Non-pigmented ciliary epithelial cell (primary cell): ENCODE results near the gene GDF2.

Source experiments
- DNase-seq: peaks from one replicate; pipeline ENCODE4 v3.0.0-alpha.2; 2010; ENCODE audit warnings: low read depth

GDF2 gene

DNA sequence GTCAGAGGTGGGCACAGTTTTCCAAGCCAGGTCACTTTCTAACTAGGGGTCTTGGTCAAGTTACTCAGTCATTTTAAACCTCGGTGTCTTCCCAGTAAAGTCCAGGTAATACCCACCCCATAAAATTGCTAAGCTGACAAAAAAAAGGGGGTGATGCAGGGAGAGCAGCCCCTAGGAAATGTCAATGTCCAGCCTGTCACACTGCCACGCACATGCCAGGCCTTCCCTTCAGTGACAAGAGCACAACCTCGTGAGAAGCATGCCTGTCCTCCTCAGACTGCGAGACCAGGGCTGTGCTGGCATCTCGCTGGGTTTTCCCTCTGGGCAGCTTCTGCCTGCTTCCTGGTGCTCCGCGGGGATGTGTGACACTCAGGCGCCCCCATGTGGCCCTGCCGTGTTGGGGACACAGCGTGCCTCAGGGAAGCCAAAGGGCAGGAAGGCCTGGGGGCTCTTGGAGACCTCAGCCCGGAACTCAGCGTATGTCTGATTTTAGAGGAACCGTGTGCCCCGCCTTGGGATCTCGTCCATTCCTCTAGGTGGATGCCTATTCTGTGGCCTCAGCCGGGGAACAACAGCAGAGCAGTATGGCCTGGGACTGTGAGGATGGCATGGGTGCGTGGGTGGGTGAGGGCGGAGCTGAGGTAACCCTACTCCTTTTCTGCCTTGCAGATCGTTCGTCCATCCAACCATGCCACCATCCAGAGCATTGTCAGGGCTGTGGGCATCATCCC lies 10.2 kb upstream of the GDF2 start:
- DNase-seq: peak; percentile 19

DNA sequence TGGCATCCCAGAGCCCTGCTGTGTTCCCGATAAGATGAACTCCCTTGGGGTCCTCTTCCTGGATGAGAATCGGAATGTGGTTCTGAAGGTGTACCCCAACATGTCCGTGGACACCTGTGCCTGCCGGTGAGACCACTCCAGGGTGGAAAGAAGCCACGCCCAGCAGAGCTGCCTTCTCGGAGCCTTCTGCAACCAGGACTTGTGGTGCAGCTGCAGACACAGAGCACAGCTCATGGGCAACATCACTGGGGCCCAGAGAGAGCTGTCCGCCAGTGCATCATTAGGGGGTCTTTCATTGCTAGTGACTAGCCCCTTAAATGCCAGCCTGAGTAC lies 9.6 kb upstream of the GDF2 start:
- no peak for DNase-seq

DNA sequence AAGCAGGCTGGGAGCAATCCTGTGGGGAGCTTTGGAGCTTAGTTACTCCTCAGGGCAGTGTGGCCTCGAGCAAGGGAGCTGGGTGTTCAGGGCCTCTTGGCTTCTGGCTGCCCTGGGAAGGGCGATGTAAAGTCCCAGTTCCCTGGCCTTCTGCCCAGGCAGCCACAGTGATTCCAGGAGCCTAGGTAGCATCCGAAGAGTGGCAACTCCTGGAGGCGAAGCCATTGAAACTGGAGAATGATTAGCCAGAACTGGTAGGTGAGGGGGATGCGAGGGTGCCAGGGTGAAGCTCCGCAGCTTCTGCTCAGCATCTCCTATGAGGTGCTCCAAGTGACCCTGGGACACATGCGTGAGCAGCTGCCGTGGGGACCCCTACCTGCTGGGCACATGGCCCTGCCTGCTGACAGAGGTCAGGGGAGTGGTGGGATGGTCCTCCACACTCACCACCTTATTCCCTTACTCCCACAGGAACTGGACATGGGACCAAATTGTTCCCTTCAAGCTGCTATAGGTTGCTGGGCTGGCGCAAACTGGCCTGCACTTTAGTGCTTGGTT lies 7.8 kb upstream of the GDF2 start:
- DNase-seq: no peak

DNA sequence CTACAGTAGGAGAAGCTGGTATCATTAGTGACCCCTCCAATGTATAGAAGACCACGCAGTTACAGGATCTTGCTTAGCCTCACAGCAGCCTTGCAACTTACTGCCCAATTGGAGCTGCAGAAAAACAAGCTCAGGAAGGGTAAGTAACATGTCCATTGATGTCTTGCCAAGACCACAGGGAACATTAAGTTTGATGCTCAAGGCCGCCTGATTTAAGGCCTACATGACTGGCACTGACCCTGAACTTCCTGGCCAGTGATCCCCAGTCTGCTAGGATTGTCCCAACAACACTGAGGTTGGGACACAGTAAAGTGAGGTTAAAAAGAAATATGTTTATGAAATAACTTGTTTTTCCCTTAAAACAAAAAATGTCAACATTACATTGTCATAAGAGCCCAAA lies 6.8 kb upstream of the GDF2 start:
- DNase-seq: no peak

DNA sequence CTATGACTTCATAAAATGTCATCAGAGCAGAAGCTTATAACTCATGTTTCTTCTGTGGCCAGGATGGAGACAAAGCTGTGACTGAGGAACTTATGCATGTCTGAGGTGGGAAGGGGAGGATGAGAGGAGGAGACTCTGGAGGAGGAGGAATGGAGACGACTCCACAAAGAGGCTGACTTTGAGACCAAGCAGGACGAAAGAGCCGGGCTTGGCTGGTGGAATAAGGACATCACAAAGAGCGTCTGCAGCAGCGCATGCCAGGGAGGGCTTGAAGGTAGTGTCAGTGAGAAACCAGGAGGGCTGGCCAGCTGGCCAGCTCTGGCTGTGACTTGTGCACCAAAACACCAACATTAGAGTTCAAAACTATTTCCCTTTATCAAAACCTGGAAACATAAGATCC lies 6.1 kb upstream of the GDF2 start:
- DNase-seq: no peak

DNA sequence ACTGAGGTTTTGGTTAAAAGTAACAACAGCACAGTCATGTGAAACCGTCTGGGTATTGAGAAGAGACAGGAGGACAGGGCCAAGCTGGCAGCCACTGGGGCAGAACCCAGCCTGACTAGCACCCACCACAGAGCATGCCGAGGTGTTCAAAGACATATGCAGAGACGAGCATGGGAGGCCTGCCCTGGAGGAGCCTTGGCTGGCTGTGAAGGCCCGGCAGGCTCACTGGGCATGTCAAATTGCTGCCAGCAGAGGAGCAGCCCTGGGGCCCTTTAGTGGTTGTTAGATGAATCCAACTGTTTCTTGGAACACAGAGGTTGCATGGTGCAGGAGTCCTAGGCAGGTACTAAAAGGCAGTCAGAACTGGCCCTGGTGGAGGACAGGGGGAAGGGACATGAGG lies 5.0 kb upstream of the GDF2 start:
- no peak for DNase-seq

DNA sequence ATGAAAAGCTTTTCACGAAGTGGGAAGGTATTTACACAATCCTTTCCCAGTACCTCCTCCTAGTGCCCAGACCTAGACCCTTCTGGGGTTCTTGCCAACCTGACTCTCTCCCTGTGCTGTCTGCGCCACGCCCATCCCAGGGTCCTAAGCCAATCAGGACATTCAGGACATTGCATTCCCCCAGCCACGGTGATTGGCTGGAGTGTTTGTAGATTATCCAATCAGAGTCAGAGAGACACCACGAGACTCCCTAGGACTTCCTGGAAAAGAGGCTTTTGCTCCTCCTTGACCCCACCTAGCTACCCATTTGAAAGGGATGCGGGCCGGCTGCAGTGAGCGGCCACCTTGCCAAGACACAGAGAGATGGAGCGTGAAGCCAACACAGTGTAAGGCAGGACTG lies 3.5 kb upstream of the GDF2 start:
- no peak for DNase-seq

DNA sequence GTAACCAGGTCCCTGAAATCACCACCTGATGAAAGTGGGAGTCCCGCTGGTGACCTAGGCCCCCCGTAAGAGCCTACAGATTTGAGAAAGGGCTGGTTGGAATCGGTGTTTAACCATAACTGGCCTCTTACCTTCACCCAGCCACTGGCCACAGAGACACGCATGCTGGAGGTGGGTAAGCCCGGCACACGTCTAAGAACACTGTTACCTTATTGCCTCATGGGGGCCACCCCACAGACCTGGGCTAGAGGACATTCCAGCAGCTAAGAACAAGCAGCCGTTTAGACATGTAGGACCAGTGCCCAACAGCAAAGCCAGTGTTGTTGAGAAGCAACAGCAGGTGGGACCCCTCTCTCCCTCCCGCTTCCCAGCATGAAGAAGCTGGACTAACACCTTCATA lies 2.5 kb upstream of the GDF2 start:
- no peak for DNase-seq

DNA sequence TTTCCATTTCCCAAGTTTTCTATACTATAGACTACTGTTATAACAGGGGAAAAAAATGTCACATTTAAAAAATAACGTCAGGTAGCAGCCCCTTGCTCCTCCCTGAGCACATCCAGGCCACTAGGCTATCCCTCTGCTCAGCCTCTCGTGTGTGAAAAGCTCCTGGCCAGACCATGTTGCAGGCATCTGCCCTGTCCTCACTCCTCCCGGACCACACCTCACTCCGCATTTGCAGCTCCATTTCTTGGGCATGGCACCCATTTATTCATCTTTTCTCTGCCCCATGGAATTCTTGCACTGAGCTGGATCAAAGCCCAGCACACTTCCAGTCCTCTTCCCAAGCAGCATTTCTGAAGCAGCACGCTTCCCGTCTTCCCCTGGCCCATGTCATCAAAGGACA lies 1.4 kb upstream of the GDF2 start:
- DNase-seq: no peak

DNA sequence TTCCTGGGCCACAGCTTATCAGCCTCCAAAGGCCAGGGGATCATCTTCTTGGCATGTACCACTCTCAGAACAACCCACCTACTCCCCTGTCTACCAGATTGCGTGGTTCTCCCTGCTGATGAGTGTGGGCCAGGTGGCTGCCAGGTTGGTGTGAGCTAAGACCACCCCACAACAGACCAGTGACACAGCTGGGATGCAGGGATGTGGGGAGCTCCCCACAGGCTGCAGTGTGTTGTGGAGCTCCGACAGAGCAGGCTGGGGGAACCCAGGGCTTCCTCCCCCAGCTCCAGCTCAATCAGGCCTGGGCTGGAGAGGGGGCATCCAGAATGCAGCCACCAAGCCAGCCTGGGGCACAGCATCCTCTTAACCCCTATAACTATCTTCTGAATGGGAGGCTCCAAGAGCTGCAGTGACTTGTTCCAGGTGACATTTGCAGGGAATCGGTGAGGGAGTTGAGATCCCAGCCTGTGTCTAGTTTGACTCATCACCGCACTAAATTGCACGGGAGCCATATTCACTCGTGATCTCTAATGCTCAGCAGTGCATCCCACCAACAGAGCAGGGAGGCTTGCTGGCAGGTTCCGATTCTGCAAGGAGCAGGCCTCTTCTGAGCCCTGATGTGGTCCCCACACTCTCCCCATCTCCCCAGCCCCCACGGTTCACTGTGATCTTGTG lies 596 bp upstream of the GDF2 start:
- DNase-seq: no peak

DNA sequence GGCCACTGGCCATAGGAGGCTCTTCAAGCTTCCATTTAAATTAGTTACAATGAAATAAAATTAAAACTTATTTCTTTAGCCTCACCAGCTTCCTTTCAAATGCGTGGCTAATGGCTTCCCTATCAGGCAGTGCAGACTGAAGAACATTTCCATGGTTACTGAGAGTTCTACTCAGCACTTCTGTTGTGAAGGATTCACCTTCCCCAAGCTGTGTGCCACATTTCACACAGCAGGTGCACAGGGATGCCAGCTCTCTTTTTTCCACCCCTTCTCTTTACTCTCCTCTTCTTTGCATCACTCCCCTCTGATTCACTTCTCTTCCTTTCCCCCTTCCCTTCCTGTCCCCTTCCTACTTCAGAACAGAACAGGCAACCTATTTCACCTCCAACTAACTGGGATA lies 833 bp downstream of the GDF2 start:
- no peak for DNase-seq

DNA sequence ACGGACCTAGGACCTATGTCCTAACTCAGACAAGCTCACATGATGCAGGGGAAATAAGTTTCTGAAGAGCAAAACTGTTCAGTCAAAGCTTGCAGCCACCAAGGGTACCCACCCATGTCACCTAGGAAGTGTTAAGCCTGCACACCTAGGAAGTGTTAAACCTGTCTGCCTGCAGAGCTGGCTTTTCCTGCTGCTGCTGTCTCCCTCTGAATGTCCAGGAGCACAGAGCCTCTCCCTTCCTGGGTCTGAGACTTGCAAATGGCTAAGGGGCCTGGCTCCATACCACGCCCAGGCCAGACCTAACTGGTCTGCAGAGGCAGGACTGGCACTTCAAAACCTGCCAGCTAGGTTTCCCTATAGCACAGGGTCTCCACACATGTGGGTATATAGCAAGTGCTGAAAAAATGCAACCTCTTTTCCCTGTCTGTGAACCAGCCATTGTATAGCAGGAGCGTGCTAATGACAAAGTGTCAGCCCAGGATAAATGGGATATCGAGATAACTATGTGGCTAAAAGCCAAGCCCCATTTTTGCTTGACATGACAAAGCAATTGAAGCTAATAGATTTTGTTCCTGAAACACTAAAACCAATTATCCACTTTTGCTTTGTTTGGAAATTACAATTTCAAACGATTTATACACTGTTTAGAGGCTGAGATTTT lies 1.5 kb downstream of the GDF2 start:
- DNase-seq: no peak

DNA sequence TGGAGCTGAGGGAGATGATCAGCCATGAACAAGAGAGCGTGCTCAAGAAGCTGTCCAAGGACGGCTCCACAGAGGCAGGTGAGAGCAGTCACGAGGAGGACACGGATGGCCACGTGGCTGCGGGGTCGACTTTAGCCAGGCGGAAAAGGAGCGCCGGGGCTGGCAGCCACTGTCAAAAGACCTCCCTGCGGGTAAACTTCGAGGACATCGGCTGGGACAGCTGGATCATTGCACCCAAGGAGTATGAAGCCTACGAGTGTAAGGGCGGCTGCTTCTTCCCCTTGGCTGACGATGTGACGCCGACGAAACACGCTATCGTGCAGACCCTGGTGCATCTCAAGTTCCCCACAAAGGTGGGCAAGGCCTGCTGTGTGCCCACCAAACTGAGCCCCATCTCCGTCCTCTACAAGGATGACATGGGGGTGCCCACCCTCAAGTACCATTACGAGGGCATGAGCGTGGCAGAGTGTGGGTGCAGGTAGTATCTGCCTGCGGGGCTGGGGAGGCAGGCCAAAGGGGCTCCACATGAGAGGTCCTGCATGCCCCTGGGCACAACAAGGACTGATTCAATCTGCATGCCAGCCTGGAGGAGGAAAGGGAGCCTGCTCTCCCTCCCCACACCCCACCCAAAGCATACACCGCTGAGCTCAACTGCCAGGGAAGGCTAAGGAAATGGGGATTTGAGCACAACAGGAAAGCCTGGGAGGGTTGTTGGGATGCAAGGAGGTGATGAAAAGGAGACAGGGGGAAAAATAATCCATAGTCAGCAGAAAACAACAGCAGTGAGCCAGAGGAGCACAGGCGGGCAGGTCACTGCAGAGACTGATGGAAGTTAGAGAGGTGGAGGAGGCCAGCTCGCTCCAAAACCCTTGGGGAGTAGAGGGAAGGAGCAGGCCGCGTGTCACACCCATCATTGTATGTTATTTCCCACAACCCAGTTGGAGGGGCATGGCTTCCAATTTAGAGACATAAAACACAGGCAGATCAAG lies 3.3 kb downstream of the GDF2 start:
- DNase-seq: no peak

DNA sequence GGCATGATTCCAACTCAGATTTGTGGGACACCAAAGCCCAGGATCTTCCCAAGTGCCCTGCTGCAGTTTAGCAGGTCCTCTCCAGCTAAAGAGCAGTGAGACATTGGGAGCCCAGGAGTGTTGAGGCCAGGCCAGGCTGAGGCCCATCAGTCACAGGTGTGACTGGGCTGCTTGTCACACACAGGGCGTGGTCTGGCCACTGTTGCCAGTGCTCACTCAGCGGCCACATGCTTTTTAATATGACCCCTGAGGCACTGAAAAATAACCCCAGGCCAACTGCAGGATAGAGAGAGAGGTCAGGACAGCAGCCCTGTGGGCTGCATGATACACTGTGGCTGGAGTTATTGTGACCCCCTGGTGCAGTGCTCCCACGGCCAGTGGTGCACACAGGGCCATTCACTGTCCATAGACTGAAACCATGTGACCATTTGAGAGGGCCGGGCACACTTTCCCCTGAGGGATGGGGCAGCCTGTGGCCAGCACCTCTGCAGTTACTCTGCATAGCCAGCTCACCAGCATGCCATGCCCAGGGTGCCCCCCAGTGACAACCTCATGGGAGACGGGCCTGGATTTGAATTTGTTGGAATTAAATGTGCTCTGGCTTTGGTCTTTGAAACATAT lies 4.2 kb downstream of the GDF2 start:
- no peak for DNase-seq

DNA sequence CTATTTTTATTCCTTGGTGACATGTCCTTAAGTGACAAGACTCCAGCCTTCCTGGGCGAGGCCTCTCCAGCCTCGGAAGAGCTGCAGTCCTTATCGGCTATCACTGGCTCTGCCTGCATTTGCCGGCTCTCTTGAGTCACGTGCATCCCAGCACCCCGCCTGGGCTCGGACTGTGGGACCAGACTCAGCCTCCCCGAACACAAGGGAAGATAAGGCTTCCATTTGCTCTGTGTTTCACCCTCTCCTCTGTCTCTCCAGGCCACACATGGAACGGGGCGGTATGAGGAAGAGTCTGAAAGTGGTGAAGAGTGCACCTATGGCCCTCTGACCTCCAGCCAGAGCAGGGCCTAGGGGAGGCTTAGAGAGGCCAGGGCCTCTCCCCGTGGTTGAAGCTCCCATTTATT lies 4.7 kb downstream of the GDF2 start:
- no peak for DNase-seq

DNA sequence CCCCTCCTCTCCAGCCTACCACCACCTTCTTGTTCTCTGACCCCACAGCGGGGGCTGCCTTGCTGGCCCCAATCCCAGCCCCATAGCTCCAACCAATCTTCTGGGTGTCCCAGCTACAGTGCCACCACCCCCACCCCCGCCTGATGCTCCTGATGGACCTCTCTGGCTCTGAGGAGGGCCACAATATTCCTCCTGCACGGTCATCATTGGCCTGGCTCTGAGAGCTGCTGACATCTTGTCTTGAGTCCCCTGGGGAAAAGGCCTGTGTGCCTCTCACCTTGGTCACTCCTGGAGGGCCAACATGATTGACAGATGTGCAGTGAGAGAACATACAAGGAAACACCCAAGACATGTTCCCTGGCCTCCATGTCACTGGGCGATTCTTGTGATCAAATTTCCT lies 7.6 kb downstream of the GDF2 start:
- no peak for DNase-seq

DNA sequence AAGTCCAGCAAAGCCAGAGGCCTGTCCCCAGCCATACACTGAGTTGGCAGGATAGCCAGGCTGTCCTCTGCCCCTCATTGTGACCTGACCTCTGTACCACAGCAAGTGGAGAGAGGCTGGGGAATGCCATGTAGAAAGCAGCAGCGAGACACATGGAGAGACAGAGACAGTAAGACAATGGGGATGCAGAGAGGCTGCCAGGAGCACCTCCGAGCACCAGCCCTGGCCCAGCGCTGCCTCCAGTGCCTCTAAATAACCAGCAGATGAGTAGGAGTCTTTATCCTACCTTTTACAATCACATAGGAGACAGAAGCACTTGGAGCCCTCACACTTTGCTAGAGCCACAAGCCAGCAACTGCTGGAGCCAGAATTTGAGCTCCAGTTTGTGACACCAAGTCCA lies 8.1 kb downstream of the GDF2 start:
- DNase-seq: no peak

DNA sequence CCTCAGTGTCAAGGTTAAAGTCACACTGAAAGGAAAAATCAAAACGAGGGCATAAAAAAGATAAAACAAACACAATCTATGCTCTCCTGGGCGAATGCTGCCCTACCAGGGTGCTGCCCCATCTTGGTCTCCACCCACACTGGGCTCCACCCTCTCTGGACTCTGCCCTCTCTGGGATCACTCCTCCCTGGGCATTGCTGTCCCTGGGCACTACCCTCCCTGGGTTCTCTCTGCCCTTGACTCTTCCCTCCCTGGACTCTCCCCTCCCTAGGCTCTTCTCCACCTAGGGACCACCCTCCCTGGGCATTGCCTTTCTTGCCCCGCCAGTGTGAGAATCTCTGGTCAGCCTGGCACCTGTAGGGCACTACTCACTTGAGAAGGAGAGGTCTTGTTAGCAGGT lies 8.6 kb downstream of the GDF2 start:
- no peak for DNase-seq

DNA sequence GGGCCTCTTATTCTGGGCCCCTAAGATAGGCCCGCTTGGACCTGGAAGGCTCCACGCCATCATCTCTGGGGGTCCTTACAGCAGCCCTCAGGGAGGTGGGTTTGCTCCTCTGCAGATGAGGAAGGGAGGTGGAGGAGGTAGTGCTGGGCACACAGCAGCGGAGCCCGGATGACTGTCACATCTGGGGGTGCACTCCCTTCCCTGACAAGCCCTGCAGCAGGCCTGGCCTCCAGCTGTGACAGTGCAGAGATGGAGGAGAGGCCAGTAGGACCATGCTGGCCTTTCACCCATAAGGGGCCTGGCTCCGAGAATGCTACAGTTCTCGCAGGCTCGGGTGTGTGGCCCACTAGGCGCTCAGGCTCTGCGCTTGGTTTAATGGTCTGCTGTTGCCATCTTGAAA lies 9.2 kb downstream of the GDF2 start:
- no peak for DNase-seq

DNA sequence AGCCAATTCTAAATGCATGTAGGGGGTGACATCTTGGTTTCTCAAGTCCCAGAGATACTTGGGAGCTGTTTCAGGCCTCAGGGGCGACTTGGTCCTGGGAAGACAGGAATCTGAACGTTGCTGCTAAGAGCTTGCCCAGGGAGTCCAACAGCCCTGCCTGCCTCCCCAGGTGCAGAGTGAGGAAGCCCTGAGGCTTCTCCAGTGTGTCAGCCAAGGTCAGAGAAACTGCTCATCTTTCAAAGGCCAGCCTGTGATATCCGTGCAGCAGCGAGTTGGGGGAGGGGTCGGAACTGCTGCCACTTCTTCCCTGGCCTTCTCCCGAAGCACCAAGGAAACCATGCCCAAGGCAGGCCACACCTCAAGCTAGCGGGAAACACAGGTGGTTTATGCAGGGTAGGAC lies 9.7 kb downstream of the GDF2 start:
- DNase-seq: no peak

DNA sequence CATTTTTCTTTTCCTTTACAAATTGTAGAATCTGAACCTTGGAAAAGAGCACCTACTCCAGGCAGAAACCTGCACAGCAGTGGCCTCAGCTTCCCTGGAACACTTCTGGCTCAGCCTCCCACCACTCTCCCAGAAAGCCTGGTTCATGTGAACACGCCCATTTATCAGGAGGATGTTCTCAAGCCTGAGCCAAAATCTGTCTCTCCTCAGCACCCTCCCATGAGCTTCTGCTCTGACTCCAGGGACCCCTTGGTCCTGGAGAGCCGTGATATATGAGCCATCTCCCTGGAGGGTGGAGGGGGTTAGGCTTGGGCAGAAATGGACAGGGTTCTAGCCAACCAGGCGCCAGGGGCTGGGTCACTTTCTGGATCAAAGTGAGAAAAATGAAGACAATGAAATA lies 10.1 kb downstream of the GDF2 start:
- DNase-seq: no peak

DNA sequence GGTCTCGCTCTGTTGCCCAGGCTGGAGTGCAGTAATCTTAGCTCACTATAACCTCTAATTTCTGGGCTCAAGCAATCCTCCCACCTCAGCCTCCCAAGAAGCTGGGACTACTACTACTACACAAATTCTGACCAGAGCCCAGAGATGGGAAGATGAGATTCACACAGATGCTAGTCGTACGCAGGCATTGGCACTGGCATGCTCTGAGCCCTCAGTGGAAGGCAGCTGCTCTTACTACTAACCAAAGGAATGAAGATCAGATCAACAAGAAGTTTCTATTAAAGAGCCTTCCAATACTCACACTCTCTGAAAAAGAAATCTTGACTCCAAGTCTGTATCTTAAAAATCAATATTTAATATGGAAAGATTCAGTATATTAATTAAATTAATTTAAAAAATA lies 10.7 kb downstream of the GDF2 start:
- no peak for DNase-seq
